ENCODE data around the gene HIVEP3.
A peak's percentile ranks its signal among the peaks of the same experiment; 100 is the strongest.

HIVEP3 gene

GRCh38 chr1:41538741-41539417 is 379.8 kb downstream of the HIVEP3 start:
- no peak for DNase-seq

GRCh38 chr1:41537788-41538351 is 380.9 kb downstream of the HIVEP3 start:
- no peak for DNase-seq

- DNase-seq, result no peak
These were observed 381.5 kb downstream of the HIVEP3 start for GRCh38 chr1:41537251-41537650.

GRCh38 chr1:41536361-41536802 is 382.3 kb downstream of the HIVEP3 start:
- DNase-seq, result peak; percentile 16

GRCh38 chr1:41535716-41536115 is 383.0 kb downstream of the HIVEP3 start:
- no peak for DNase-seq

- DNase-seq, result no peak
These were observed 383.4 kb downstream of the HIVEP3 start for GRCh38 chr1:41535276-41535675.

GRCh38 chr1:41534181-41535076 is 384.3 kb downstream of the HIVEP3 start:
- DNase-seq, result no peak

- no peak for DNase-seq
These were observed 385.0 kb downstream of the HIVEP3 start for GRCh38 chr1:41533731-41534080.

GRCh38 chr1:41533016-41533730 is 385.5 kb downstream of the HIVEP3 start:
- no peak for DNase-seq

- DNase-seq, result no peak
These were observed 386.3 kb downstream of the HIVEP3 start for GRCh38 chr1:41532206-41532975.

- DNase-seq, result no peak
These were observed 388.3 kb downstream of the HIVEP3 start for GRCh38 chr1:41530411-41530810.

- no peak for DNase-seq
These were observed 388.9 kb downstream of the HIVEP3 start for GRCh38 chr1:41529621-41530395.

GRCh38 chr1:41528726-41529605 is 389.8 kb downstream of the HIVEP3 start:
- no peak for DNase-seq

- DNase-seq, result no peak
These were observed 390.6 kb downstream of the HIVEP3 start for GRCh38 chr1:41528106-41528505.

GRCh38 chr1:41526956-41527561 is 391.7 kb downstream of the HIVEP3 start:
- DNase-seq, result no peak

GRCh38 chr1:41525891-41526587 is 392.7 kb downstream of the HIVEP3 start:
- DNase-seq, result no peak

GRCh38 chr1:41524676-41525675 is 393.7 kb downstream of the HIVEP3 start:
- DNase-seq, result no peak
